HEK293 (cell line): ENCODE data around the gene ZFP62.

Experiments
- CTCF ChIA-PET: fragments of 350-600 bp; formaldehyde crosslinking; extraction: SDS; loops from one replicate; lab custom pipeline; 2021; ENCODE audit warnings: antibody characterized with exemption; lab: Yijun Ruan, JAX
- POLR2A ChIA-PET: fragments of 300-600 bp; formaldehyde crosslinking; extraction: SDS; loops from one replicate; lab custom pipeline; 2020; ENCODE audit warnings: antibody characterized with exemption, inconsistent platforms; lab: Yijun Ruan, JAX
- H3K27ac ChIP-seq: fragments of 200-500 bp; sonication (Bioruptor generic); 2 replicates; pipeline ENCODE4 v1.5.1; 2014; ENCODE audit warnings: low read depth, low read length, control low read depth, inconsistent platforms; ENCODE audit errors: extremely low read depth
- H3K36me3 ChIP-seq, 2 experiments: fragments of 200-500 bp in 1 of 2; sonication (Bioruptor generic) in 1 of 2; 1 replicate in 1 of 2; 2 replicates in 1 of 2; pipeline ENCODE4 v1.5.1; 2014 to 2017; ENCODE audit warnings: inconsistent platforms in 2 of 2, low read length in 2 of 2; ENCODE audit not compliant: control insufficient read depth in 2 of 2, insufficient read depth in 1 of 2
- H3K4me1 ChIP-seq: fragments of 200-500 bp; sonication (Bioruptor generic); 2 replicates; pipeline ENCODE4 v1.5.1; 2014; ENCODE audit warnings: mild to moderate bottlenecking, low read length, inconsistent platforms; ENCODE audit not compliant: control insufficient read depth, insufficient read depth
- H3K4me3 ChIP-seq: 2 replicates; pipeline ENCODE4 v1.5.1; 2011; ENCODE audit warnings: low read depth, mild to moderate bottlenecking, control low read depth, low read length, moderate library complexity
- H3K9me3 ChIP-seq: fragments of 200-500 bp; sonication (Bioruptor generic); 2 replicates; pipeline ENCODE4 v1.5.1; 2014; ENCODE audit warnings: low read depth, low read length, inconsistent platforms; ENCODE audit not compliant: control insufficient read depth, insufficient read depth
- BCL11B ChIP-seq: fragments of 450-650 bp; formaldehyde crosslinking; IDR thresholded peaks from 2 replicates; pipeline ENCODE4 v1.5.1; 2016; ENCODE audit warnings: low read depth, missing biosample characterization, missing genetic modification characterization
- EGR2 ChIP-seq: fragments of 450-650 bp; formaldehyde crosslinking; IDR thresholded peaks from 2 replicates; pipeline ENCODE4 v1.5.1; 2016; ENCODE audit warnings: low read depth, missing biosample characterization, missing genetic modification characterization
- GLIS2 ChIP-seq: fragments of 450-650 bp; formaldehyde crosslinking; IDR thresholded peaks from 2 replicates; pipeline ENCODE4 v1.5.1; 2016; ENCODE audit warnings: missing biosample characterization, missing genetic modification characterization
- HOXA7 ChIP-seq: sonication (generic); formaldehyde crosslinking; IDR thresholded peaks from 2 replicates; pipeline ENCODE4 v1.8.1; 2022; ENCODE audit warnings: missing genetic modification reagents, borderline replicate concordance
- KLF1 ChIP-seq: fragments of 450-650 bp; formaldehyde crosslinking; IDR thresholded peaks from 2 replicates; pipeline ENCODE4 v1.5.1; 2016; ENCODE audit warnings: missing biosample characterization, missing genetic modification characterization
- KLF9 ChIP-seq: fragments of 450-650 bp; formaldehyde crosslinking; IDR thresholded peaks from 2 replicates; pipeline ENCODE4 v1.5.1; 2016; ENCODE audit warnings: missing biosample characterization, missing genetic modification characterization, low read depth
- OVOL3 ChIP-seq: fragments of 450-650 bp; formaldehyde crosslinking; IDR thresholded peaks from 2 replicates; pipeline ENCODE4 v1.5.1; 2016; ENCODE audit warnings: missing biosample characterization, missing genetic modification characterization
- PATZ1 ChIP-seq: fragments of 450-650 bp; formaldehyde crosslinking; IDR thresholded peaks from 2 replicates; pipeline ENCODE4 v1.5.1; 2016; ENCODE audit warnings: missing biosample characterization, missing genetic modification characterization
- PRDM1 ChIP-seq: fragments of 450-650 bp; formaldehyde crosslinking; IDR thresholded peaks from 2 replicates; pipeline ENCODE4; 2016; ENCODE audit warnings: missing biosample characterization, missing genetic modification characterization
- RBAK ChIP-seq: fragments of 450-650 bp; formaldehyde crosslinking; IDR thresholded peaks from 2 replicates; pipeline ENCODE4 v1.5.1; 2016; ENCODE audit warnings: missing biosample characterization, missing genetic modification characterization
- WT1 ChIP-seq: fragments of 450-650 bp; formaldehyde crosslinking; IDR thresholded peaks from 2 replicates; pipeline ENCODE4 v1.5.1; 2016; ENCODE audit warnings: missing biosample characterization, missing genetic modification characterization
- YY1 ChIP-seq: fragments of 450-650 bp; formaldehyde crosslinking; IDR thresholded peaks from 2 replicates; pipeline ENCODE4 v1.5.1; 2018; ENCODE audit warnings: missing biosample characterization, missing genetic modification characterization
- YY2 ChIP-seq: fragments of 450-650 bp; formaldehyde crosslinking; IDR thresholded peaks from 2 replicates; pipeline ENCODE4 v1.5.1; 2016; ENCODE audit warnings: missing biosample characterization, missing genetic modification characterization
- ZBTB20 ChIP-seq: fragments of 450-650 bp; formaldehyde crosslinking; IDR thresholded peaks from 2 replicates; pipeline ENCODE4 v1.5.1; 2016; ENCODE audit warnings: missing biosample characterization, missing genetic modification characterization
- ZBTB48 ChIP-seq: fragments of 450-650 bp; formaldehyde crosslinking; IDR thresholded peaks from 2 replicates; pipeline ENCODE4 v1.5.1; 2016; ENCODE audit warnings: missing biosample characterization, missing genetic modification characterization
- ZEB2 ChIP-seq: fragments of 450-650 bp; formaldehyde crosslinking; IDR thresholded peaks from 2 replicates; pipeline ENCODE4 v1.5.1; 2016; ENCODE audit warnings: missing biosample characterization, missing genetic modification characterization
- ZFP69B ChIP-seq: fragments of 450-650 bp; formaldehyde crosslinking; IDR thresholded peaks from 2 replicates; pipeline ENCODE4 v1.5.1; 2016; ENCODE audit warnings: missing biosample characterization, missing genetic modification characterization
- ZNF169 ChIP-seq: fragments of 450-650 bp; formaldehyde crosslinking; IDR thresholded peaks from 2 replicates; pipeline ENCODE4 v1.5.1; 2016; ENCODE audit warnings: missing biosample characterization, missing genetic modification characterization
- ZNF223 ChIP-seq: fragments of 450-650 bp; formaldehyde crosslinking; IDR thresholded peaks from 2 replicates; pipeline ENCODE4 v1.5.1; 2016; ENCODE audit warnings: missing biosample characterization, missing genetic modification characterization
- ZNF302 ChIP-seq: fragments of 450-650 bp; formaldehyde crosslinking; IDR thresholded peaks from 2 replicates; pipeline ENCODE4 v1.5.1; 2016; ENCODE audit warnings: missing biosample characterization, missing genetic modification characterization, low read depth
- ZNF350 ChIP-seq: fragments of 450-650 bp; formaldehyde crosslinking; IDR thresholded peaks from 2 replicates; pipeline ENCODE4 v1.5.0; 2017; ENCODE audit warnings: missing biosample characterization, mild to moderate bottlenecking, missing genetic modification characterization
- ZNF354C ChIP-seq: fragments of 450-650 bp; formaldehyde crosslinking; IDR thresholded peaks from 2 replicates; pipeline ENCODE4 v1.5.1; 2016; ENCODE audit warnings: missing biosample characterization, missing genetic modification characterization, low read depth, borderline replicate concordance
- ZNF473 ChIP-seq: fragments of 450-650 bp; formaldehyde crosslinking; IDR thresholded peaks from 2 replicates; pipeline ENCODE4 v1.5.1; 2017; ENCODE audit warnings: missing biosample characterization, missing genetic modification characterization
- ZNF501 ChIP-seq: fragments of 450-650 bp; formaldehyde crosslinking; IDR thresholded peaks from 2 replicates; pipeline ENCODE4 v1.5.1; 2016; ENCODE audit warnings: missing biosample characterization, missing genetic modification characterization
- ZNF548 ChIP-seq: fragments of 450-650 bp; formaldehyde crosslinking; IDR thresholded peaks from 2 replicates; pipeline ENCODE4 v1.5.1; 2016; ENCODE audit warnings: missing biosample characterization, missing genetic modification characterization
- ZNF629 ChIP-seq: fragments of 450-650 bp; formaldehyde crosslinking; IDR thresholded peaks from 2 replicates; pipeline ENCODE4 v1.5.1; 2017; ENCODE audit warnings: missing biosample characterization, missing genetic modification characterization
- ZNF658 ChIP-seq: fragments of 450-650 bp; formaldehyde crosslinking; IDR thresholded peaks from 2 replicates; pipeline ENCODE4; 2016; ENCODE audit warnings: missing biosample characterization, missing genetic modification characterization
- ZNF701 ChIP-seq: fragments of 450-650 bp; formaldehyde crosslinking; IDR thresholded peaks from 2 replicates; pipeline ENCODE4 v1.5.1; 2016; ENCODE audit warnings: missing biosample characterization, missing genetic modification characterization
- TF ChIP-seq, protein P1 (sequence below): sonication (generic); formaldehyde crosslinking; IDR thresholded peaks from 2 replicates; pipeline ENCODE4 v1.8.1; 2022; ENCODE audit warnings: mild to moderate bottlenecking, moderate library complexity, missing genetic modification reagents
- TF ChIP-seq, protein P2 (sequence below): fragments of 450-650 bp; formaldehyde crosslinking; IDR thresholded peaks from 2 replicates; pipeline ENCODE4 v1.5.1; 2016; ENCODE audit warnings: missing biosample characterization, missing genetic modification characterization
- TF ChIP-seq, protein P3 (sequence below): fragments of 450-650 bp; formaldehyde crosslinking; IDR thresholded peaks from 2 replicates; pipeline ENCODE4 v1.5.1; 2016; ENCODE audit warnings: missing biosample characterization, missing genetic modification characterization
- TF ChIP-seq, protein P4 (sequence below): fragments of 450-650 bp; IDR thresholded peaks from 2 replicates; pipeline ENCODE4 v1.5.1; 2018; ENCODE audit warnings: missing biosample characterization, mild to moderate bottlenecking, missing genetic modification characterization

Gene ZFP62

DNA sequence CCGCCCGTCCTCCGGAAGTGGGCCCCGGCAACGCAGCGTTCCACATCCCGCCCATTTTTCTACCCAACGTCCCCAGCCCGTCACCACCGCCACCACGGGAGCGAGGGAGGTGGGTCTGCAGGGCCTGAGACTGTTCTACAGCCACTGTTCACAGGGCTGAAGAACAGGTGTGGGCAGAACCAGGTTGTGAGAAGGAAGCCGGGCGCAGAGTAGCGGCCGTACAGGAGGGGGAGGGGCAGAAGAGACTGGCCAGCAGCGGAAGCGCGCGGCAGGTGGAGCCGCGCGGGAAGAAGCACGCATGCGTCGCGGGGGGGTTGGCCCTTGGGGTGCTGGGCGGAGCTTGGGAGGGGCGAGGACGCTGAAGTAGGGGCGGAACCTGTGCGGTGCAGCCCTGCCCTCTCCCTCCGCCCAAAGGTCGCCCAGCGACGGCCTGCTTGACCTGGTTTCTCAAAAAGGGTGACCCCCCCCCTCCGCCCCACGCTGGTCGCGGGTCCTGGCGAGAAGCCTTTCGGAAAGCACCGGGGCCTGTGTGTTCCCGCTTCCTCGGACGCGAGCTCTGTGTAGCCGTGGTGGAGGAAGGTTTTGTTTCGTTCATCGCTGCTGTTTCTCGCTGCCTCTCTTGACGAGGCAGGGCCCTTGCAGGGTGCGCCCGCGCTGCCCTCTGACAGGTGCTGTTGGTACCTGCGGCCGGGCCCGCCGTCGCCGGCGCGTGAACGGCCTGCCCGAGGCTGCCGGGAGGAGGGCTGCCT, 50.7 kb downstream of the ZFP62 start:
- H3K36me3 ChIP-seq = peaks cover 0 to 25% of the 10 kb centered on the region in 2 experiments; a peak in 1 of 3 replicates
- peaks cover 14% of the 10 kb centered on the region for H3K4me1 ChIP-seq
- POLR2A ChIA-PET = interaction anchor here (0.6 to 1.5 kb wide), 7 partner anchors 8 to 76 kb away, joined by 3 to 14 read pairs (median 4); partner anchors contain the start of gene ZFP62
- H3K27ac ChIP-seq = peak overlapping the region; percentile 96
- H3K4me3 ChIP-seq = peak overlapping the region; percentile 88
- CTCF ChIA-PET = interaction anchor here (0.6 kb wide), 1 partner anchor 269 kb away, joined by 4 read pairs; no protein-coding TSS in a partner anchor
- H3K9me3 ChIP-seq = no peaks in the 10 kb centered on the region
- TF ChIP-seq ZBTB48 (no peak), OVOL3 (tag by site-specific recombination) (peak; percentile 55; the same call in 1 of the 2 replicates), PRDM1 (tag by site-specific recombination) (no peak), ZFP69B (tag by site-specific recombination) (peak; percentile 99), ZNF501 (tag by site-specific recombination) (peak; percentile 88), ZNF658 (tag by site-specific recombination) (no peak), ZNF354C (tag by site-specific recombination) (no peak), YY1 (tag by site-specific recombination) (no peak), ZNF701 (tag by site-specific recombination) (no peak), KLF9 (tag by site-specific recombination) (peak; percentile 92), ZNF302 (tag by site-specific recombination) (no peak), PATZ1 (tag by site-specific recombination) (peak; percentile 95), BCL11B (tag by site-specific recombination) (peak; percentile 95), KLF1 (tag by site-specific recombination) (peak; percentile 95), EGR2 (tag by site-specific recombination) (no peak), HOXA7 (CRISPR knock-in tag) (no peak), WT1 (no peak), YY2 (tag by site-specific recombination) (no peak), ZBTB20 (peak; percentile 77), ZNF473 (tag by site-specific recombination) (no peak), GLIS2 (tag by site-specific recombination) (peak; percentile 99), ZNF223 (tag by site-specific recombination) (no peak), ZNF350 (tag by site-specific recombination) (no peak), ZNF169 (tag by site-specific recombination) (no peak), ZNF629 (tag by site-specific recombination) (peak; percentile 89), ZEB2 (tag by site-specific recombination) (peak; percentile 81), RBAK (tag by site-specific recombination) (no peak), ZNF548 (tag by site-specific recombination) (no peak)
- TF ChIP-seq, protein P1, sequence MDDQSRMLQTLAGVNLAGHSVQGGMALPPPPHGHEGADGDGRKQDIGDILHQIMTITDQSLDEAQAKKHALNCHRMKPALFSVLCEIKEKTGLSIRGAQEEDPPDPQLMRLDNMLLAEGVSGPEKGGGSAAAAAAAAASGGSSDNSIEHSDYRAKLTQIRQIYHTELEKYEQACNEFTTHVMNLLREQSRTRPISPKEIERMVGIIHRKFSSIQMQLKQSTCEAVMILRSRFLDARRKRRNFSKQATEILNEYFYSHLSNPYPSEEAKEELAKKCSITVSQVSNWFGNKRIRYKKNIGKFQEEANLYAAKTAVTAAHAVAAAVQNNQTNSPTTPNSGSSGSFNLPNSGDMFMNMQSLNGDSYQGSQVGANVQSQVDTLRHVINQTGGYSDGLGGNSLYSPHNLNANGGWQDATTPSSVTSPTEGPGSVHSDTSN (CRISPR knock-in tag) = no peak
- TF ChIP-seq, protein P2, sequence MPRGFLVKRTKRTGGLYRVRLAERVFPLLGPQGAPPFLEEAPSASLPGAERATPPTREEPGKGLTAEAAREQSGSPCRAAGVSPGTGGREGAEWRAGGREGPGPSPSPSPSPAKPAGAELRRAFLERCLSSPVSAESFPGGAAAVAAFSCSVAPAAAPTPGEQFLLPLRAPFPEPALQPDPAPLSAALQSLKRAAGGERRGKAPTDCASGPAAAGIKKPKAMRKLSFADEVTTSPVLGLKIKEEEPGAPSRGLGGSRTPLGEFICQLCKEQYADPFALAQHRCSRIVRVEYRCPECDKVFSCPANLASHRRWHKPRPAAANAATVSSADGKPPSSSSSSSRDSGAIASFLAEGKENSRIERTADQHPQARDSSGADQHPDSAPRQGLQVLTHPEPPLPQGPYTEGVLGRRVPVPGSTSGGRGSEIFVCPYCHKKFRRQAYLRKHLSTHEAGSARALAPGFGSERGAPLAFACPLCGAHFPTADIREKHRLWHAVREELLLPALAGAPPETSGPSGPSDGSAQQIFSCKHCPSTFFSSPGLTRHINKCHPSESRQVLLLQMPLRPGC (tag by site-specific recombination) = peak; percentile 80; the same call in 1 of the 2 replicates
- TF ChIP-seq, protein P3, sequence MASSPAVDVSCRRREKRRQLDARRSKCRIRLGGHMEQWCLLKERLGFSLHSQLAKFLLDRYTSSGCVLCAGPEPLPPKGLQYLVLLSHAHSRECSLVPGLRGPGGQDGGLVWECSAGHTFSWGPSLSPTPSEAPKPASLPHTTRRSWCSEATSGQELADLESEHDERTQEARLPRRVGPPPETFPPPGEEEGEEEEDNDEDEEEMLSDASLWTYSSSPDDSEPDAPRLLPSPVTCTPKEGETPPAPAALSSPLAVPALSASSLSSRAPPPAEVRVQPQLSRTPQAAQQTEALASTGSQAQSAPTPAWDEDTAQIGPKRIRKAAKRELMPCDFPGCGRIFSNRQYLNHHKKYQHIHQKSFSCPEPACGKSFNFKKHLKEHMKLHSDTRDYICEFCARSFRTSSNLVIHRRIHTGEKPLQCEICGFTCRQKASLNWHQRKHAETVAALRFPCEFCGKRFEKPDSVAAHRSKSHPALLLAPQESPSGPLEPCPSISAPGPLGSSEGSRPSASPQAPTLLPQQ (tag by site-specific recombination) = peak; percentile 99
- TF ChIP-seq, protein P4, sequence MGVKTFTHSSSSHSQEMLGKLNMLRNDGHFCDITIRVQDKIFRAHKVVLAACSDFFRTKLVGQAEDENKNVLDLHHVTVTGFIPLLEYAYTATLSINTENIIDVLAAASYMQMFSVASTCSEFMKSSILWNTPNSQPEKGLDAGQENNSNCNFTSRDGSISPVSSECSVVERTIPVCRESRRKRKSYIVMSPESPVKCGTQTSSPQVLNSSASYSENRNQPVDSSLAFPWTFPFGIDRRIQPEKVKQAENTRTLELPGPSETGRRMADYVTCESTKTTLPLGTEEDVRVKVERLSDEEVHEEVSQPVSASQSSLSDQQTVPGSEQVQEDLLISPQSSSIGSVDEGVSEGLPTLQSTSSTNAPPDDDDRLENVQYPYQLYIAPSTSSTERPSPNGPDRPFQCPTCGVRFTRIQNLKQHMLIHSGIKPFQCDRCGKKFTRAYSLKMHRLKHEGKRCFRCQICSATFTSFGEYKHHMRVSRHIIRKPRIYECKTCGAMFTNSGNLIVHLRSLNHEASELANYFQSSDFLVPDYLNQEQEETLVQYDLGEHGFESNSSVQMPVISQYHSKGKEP (tag by site-specific recombination) = no peak
